ENCODE results near the gene ST6GALNAC3.

DNA sequence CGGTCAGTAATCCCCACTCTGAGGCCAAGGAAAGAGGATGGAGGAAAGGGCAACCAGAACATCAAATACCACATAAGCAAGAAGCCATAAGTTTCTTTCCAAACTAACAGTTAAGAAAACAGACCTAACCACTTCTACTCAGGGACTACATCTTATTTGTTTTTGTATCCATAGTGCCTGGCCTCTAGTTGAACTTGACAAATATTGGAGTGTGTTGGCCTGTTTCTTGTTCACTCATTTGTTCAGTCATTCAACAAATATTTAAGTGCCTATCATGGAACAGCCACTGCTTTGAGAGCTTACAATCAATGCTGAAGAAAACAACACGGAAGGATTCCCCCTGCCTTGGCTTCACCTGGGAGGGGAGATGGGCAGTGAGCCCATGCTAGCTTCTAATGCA is 69.7 kb downstream of the ST6GALNAC3 start:
- TF ChIP-seq, protein P1, sequence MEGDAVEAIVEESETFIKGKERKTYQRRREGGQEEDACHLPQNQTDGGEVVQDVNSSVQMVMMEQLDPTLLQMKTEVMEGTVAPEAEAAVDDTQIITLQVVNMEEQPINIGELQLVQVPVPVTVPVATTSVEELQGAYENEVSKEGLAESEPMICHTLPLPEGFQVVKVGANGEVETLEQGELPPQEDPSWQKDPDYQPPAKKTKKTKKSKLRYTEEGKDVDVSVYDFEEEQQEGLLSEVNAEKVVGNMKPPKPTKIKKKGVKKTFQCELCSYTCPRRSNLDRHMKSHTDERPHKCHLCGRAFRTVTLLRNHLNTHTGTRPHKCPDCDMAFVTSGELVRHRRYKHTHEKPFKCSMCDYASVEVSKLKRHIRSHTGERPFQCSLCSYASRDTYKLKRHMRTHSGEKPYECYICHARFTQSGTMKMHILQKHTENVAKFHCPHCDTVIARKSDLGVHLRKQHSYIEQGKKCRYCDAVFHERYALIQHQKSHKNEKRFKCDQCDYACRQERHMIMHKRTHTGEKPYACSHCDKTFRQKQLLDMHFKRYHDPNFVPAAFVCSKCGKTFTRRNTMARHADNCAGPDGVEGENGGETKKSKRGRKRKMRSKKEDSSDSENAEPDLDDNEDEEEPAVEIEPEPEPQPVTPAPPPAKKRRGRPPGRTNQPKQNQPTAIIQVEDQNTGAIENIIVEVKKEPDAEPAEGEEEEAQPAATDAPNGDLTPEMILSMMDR (IDR thresholded peaks at IDR 0.05; ENCODE audit: low read length) = no peak
- TF ChIP-seq EZH2 (optimal IDR thresholded peaks at IDR 0.05; ENCODE audit: low read depth, low read length) = no peak

Data from MM.1S (cell line).